HUDEP-2 (cell line): ENCODE measurements around the gene EIF4G1.

Experiments used
- DNase-seq, 76 experiments: peaks; one replicate each; lab custom pipeline; 2025; ENCODE audit not compliant: unreplicated experiment in 76 of 76; lab: John Stamatoyannopoulos, UW

Gene EIF4G1

DNA sequence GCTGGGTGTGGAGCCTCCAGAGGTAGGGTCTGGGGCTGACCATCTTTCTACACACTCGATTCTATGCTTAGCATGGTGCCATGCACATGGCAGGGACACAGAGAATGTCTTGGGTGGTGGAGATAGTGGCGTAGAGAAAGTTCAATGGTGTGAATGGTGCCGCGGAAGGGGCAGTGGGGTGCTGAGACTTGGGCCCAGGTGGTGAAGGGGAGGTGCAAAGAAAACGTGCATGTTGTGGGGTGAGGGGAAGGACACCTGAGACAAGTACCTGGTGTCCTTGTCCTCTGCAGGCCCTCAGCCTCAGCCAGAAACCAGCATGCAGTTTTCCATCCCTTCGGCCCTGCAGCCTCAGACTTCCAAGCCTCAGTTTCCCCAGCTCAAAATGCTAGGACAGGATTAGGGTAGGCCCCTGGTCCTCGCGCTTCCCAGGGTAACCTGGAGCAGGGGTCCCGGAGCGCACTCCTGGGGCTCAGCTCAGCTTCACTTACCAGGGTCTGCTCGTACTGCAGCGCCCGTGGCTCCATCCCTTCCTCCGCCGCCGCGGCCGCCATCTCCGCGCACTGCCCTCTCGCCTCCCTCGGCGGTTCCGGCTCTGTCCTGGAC is 46.6 kb downstream of the EIF4G1 start:
- peak in 2 of 76 experiments; percentile 20 to 40 for DNase-seq

GRCh38 chr3:184361532-184361931 is 47.1 kb downstream of the EIF4G1 start, which contains the start of the genes CLCN2 and POLR2H:
TSS of gene CLCN2 (minus strand) at chr3:184361605. CDS start at chr3:184361479, 126 bp downstream.
TSS of gene POLR2H (plus strand) at chr3:184361710. CDS start at chr3:184363493, 1,783 bp downstream.
- peak in 22 of 76 experiments; percentile 1 to 41 (median 26) for DNase-seq

- DNase-seq: peak in 70 of 76 experiments; percentile 13 to 79 (median 62)
Measured at GRCh38 chr3:184361932-184362667, 47.7 kb downstream of the EIF4G1 start.

- DNase-seq: peak; percentile 56 to 98 (median 94)
Measured at GRCh38 chr3:184362668-184363546, 48.5 kb downstream of the EIF4G1 start.

GRCh38 chr3:184366619-184367289 is 52.3 kb downstream of the EIF4G1 start:
- DNase-seq: no peak

GRCh38 chr3:184368116-184368515 is 53.7 kb downstream of the EIF4G1 start:
- DNase-seq: no peak

DNA sequence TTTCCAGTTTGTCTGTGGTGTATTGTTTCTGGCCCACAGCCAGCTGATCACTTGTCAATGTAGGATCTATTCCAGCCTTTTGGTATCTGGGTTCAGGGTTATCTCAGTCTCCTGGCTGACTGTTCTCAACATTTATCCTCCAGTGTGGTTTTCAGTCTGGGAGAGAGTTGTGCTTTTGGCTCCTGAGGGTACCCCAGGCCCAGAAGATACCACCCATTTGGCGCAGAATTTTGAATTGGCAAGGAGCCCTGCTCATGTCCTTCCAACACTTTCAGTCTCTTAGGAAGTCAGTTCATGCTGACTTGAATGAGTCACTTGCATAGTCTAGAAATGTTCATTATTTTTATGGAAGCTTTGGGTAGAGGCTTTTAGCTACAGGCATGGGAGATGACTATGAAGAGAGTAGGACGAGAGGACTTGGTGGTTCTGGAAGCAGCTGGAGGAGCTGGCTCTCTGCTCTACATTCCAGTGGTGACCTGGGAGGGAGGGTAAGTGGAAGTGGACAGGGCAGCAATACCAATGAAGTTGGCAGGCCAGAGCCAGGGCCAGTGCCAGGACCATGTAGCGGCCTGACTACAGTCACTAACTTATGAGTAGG is 54.3 kb downstream of the EIF4G1 start:
- no peak for DNase-seq

GRCh38 chr3:184371570-184372018 is 57.2 kb downstream of the EIF4G1 start:
- peak in 69 of 76 experiments; percentile 7 to 80 (median 53) for DNase-seq

GRCh38 chr3:184372296-184372821 is 58.0 kb downstream of the EIF4G1 start:
- no peak for DNase-seq

- DNase-seq: no peak
Measured at GRCh38 chr3:184372911-184373310, 58.5 kb downstream of the EIF4G1 start.

GRCh38 chr3:184373422-184373821 is 59.0 kb downstream of the EIF4G1 start:
- DNase-seq: no peak

GRCh38 chr3:184375747-184376461 is 61.5 kb downstream of the EIF4G1 start:
- no peak for DNase-seq

DNA sequence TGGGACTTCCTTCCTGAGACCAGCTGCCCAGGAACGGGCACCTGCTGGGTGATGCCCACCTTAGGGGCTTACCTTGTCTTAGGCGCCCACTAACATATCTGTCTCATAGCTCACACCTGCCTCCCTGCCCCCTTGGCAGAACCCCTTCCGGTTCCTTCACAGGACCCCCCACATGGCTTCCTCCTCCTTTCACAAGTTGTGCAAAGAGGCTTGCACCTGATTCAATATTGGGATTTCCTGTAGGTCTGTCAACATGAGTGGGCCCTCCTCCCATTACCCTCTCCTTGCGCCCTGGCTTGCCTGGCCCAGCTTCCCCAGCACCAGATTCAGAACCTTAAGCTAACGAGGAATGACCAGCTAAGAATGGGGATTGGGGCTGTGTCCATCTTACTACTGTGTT is 63.0 kb downstream of the EIF4G1 start:
- no peak for DNase-seq

DNA sequence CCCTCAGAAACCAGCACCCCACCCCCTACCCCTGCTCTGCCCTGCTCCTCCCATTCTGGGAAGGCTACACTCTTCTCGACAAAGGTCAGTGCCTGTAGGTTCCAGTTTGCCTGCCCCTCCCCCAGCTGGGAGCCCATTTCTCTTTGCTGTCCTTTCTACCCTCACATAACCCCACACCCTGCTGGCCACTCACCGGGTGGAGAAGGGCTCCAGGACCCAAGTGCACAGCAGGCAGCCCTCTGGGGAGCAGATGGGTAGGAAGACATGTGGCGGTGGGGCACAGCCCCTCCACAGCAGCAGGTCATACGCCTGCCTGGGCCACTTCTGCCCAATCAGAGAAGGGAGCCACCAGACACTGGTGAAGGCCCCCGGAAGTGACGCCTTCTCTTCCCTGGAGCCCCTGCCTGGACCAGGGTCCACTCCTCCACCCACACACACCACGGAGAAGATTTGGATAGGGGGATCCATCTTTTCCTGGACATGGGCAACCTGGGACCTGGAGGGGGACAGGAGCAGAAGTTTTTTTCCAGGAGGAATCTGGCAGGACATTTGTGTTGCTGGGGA is 63.6 kb downstream of the EIF4G1 start, which contains the start of gene THPO:
THPO (minus strand) TSS at position 326 of the 564 bp plus-strand sequence. CDS start 1,948 bp downstream, outside the sequence.
- no peak for DNase-seq

DNA sequence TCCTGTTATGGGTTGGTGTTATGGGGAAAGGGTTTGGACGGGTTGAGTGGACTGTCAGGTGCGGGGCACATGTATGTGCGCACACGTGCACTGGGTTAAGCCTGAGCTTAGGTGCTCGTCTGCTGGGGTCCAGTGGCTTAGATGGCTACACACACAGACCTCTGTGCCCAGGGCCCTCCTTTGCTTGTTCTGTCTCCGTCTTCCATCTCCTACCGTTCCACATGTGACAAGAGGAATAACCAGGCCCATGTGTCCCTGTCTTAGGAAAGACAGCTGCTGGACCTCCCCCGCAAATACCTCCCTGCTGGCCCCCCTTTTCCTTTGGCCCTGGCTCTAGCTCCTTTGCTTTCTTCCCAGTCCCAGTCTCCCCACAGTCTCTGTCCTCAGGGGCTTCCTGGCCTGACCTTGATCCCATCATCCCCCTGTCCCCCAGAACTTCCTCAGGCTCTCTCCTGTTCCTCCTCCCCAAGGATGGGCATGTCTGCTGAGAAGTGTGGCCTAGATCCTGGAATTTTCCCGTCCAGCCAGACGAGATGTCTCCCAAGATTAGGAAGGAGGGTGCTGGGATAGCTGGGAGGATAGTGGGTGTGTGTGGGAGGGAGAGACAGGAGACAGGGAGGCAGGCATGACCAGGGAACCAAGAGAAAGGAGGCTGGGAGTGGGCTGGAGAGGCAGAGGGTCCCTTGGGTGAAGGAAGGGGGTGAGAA is 64.4 kb downstream of the EIF4G1 start:
- no peak for DNase-seq

- no peak for DNase-seq
Measured at GRCh38 chr3:184379358-184380184, 65.2 kb downstream of the EIF4G1 start, which contains the start of gene CHRD. TSS of gene CHRD (plus strand) at chr3:184380054. CDS start at chr3:184380319, 265 bp downstream.

DNA sequence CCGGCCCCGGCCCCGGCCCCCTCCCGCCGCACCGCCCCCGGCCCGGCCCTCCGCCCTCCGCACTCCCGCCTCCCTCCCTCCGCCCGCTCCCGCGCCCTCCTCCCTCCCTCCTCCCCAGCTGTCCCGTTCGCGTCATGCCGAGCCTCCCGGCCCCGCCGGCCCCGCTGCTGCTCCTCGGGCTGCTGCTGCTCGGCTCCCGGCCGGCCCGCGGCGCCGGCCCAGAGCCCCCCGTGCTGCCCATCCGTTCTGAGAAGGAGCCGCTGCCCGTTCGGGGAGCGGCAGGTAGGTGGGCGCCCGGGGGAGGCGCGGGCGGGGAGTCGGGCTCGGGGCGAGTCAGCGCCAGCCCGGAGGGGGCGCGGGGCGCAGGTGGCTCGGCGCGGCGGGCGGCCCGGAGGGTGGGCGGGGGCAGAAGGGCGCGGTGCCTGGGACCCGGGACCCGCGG is 65.8 kb downstream of the EIF4G1 start:
- DNase-seq: peak in 2 of 76 experiments; percentile 7 to 11
